ENCODE results near the gene FSTL1.

FSTL1 gene

GRCh38 chr3:120349855-120350125 lies 101.0 kb downstream of the FSTL1 start:
- DNase-seq: no peak

GRCh38 chr3:120348991-120349854 lies 101.6 kb downstream of the FSTL1 start, which contains the start of gene LRRC58:
Gene LRRC58 (minus strand): TSS chr3:120349354. CDS start chr3:120349243, 111 bp downstream.
- DNase-seq: peak; percentile 91

DNA sequence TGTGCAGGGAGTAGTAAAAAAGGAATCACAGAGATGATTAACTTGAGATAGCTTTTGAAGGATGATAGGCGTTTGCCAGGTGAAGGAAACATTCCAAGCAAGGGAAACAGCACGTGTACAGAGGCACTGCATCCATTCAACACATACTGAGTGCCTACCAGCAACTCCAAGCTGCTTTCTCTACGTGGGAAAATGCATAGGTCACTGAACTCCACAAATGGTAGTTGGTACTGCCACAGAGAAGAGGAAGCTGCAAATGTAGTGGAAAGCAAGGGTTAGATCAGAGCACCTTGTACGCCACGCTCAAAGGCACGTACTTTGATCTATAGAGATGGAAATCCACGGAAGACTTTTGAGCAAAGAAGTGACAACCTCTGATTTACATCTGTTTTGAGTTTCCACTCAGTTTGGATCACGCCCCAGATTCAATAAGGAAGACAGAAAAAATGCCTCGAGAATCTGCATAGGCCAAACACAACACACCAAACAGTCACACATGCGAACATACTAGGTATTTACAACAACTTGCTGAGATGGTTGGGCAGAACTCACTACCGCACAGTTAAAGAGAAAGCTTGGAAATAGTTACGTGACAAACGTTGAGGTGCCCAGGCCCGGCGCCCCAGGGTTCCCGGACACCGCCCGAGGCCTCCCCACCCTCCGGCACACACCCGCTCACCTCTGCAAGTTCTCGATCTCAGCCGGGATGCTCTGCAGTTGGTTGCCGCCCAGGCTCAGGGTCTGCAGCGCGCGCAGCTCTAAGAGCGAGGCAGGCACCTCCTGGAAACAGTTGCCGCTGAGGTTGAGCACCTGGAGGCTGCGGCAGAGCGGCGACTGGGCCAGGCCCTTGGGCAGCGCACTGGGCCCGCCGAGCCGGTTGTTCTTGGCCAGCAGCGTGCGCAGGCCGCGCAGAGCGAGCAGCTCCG lies 102.5 kb downstream of the FSTL1 start:
- DNase-seq: peak; percentile 66

DNA sequence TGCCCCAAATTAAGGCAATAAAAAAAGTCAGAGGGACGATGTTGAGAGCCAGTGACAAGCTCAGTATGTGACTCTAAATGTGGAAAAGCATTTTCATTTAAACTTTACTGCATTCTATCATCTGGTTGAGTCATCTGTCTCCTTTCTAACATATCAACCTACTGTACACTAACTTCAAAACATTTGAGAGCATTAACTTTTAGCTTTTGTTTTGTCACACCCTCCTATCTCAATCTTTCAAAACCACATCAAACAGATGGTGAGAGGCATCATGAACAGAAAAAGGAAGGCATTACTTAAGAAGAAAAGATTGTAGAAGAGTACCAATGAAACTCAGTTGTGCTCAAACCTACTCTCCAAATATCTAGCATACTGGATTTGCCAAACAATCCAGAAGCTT lies 106.4 kb downstream of the FSTL1 start:
- DNase-seq: peak; percentile 70
